Activated CD8-positive, alpha-beta memory T cell treated with anti-CD3 and anti-CD28 coated beads, Interleukin-2, amount 50 U/mL, for 1 hour (primary cell): Measurements from ENCODE around the gene NAGA.
"Not testable (repeated sequence)": the region's sequence is repeated elsewhere in the genome, so short reads cannot be mapped to it uniquely, and the experiment has no call there.

Experiments used
- DNase-seq: peaks from one replicate; pipeline ENCODE4 v3.0.0-alpha.2; 2020; ENCODE audit errors: extremely low read depth

The NAGA gene

GRCh38 chr22:42074846-42075676, 4.4 kb upstream of the NAGA start:
- no peak for DNase-seq

GRCh38 chr22:42074132-42074811, 3.7 kb upstream of the NAGA start, which contains the start of gene PHETA2:
Gene PHETA2 (plus strand): TSS chr22:42074248. CDS start chr22:42077294, 3,046 bp downstream.
- no peak for DNase-seq

GRCh38 chr22:42073621-42074041, 3.0 kb upstream of the NAGA start:
- DNase-seq: no peak

GRCh38 chr22:42072606-42073330, 2.2 kb upstream of the NAGA start:
- no peak for DNase-seq

GRCh38 chr22:42071508-42071907, 896 bp upstream of the NAGA start:
- DNase-seq: not testable (repeated sequence)

GRCh38 chr22:42069801-42070516, 653 bp downstream of the NAGA start:
- no peak for DNase-seq

GRCh38 chr22:42068291-42068690, 2.3 kb downstream of the NAGA start:
- no peak for DNase-seq

GRCh38 chr22:42067671-42068251, 2.9 kb downstream of the NAGA start:
- DNase-seq: no peak

GRCh38 chr22:42066937-42067336, 3.7 kb downstream of the NAGA start:
- no peak for DNase-seq

GRCh38 chr22:42066126-42066761, 4.4 kb downstream of the NAGA start:
- no peak for DNase-seq

- DNase-seq: no peak
Measured at GRCh38 chr22:42065438-42066125, 5.0 kb downstream of the NAGA start.

GRCh38 chr22:42064629-42065028, 6.0 kb downstream of the NAGA start:
- no peak for DNase-seq

GRCh38 chr22:42062506-42063170, 8.0 kb downstream of the NAGA start:
- DNase-seq: no peak

- no peak for DNase-seq
Measured at GRCh38 chr22:42061041-42061440, 9.6 kb downstream of the NAGA start.

GRCh38 chr22:42060489-42060888, 10.1 kb downstream of the NAGA start:
- DNase-seq: no peak

- no peak for DNase-seq
Measured at GRCh38 chr22:42056757-42057511, 13.7 kb downstream of the NAGA start.

- DNase-seq: no peak
Measured at GRCh38 chr22:42052765-42053164, 17.8 kb downstream of the NAGA start.

GRCh38 chr22:42050641-42051180, 19.9 kb downstream of the NAGA start:
- no peak for DNase-seq

GRCh38 chr22:42041784-42042183, 28.8 kb downstream of the NAGA start:
- no peak for DNase-seq
